ENCODE measurements around the gene NHEJ1.

The NHEJ1 gene

GRCh38 chr2:219032051-219032745 is 128.4 kb downstream of the NHEJ1 start:
- no peaks in the 10 kb centered on the region for H3K36me3 ChIP-seq (ENCODE audit: control insufficient read depth in 2 of 2, insufficient read depth in 2 of 2, low read length in 2 of 2)
- peaks cover 16 to 18% of the 10 kb centered on the region in 2 donors for H3K27me3 ChIP-seq (ENCODE audit: control insufficient read depth in 1 of 2, insufficient read depth in 2 of 2, low read length in 2 of 2)
- no peak overlapping the region for H3K27ac ChIP-seq (ENCODE audit: low read length)
- no peaks in the 10 kb centered on the region for H3K4me1 ChIP-seq (ENCODE audit: control insufficient read depth, insufficient read depth, low read length)
- no peak overlapping the region for H3K4me3 ChIP-seq (ENCODE audit: low read length in 2 of 2)
- H3K9me3 ChIP-seq (ENCODE audit: control insufficient read depth in 2 of 2, low read length in 2 of 2): no peaks in the 10 kb centered on the region
- H3K9ac ChIP-seq (ENCODE audit: low read length in 2 of 2): no peak overlapping the region

- no peak overlapping the region for H3K27ac ChIP-seq (ENCODE audit: low read length)
- peaks cover 14 to 17% of the 10 kb centered on the region in 2 donors for H3K27me3 ChIP-seq (ENCODE audit: control insufficient read depth in 1 of 2, insufficient read depth in 2 of 2, low read length in 2 of 2)
- H3K9ac ChIP-seq (ENCODE audit: low read length in 2 of 2): no peak overlapping the region
- H3K9me3 ChIP-seq (ENCODE audit: control insufficient read depth in 2 of 2, low read length in 2 of 2): no peaks in the 10 kb centered on the region
- no peaks in the 10 kb centered on the region for H3K4me1 ChIP-seq (ENCODE audit: control insufficient read depth, insufficient read depth, low read length)
- no peaks in the 10 kb centered on the region for H3K36me3 ChIP-seq (ENCODE audit: control insufficient read depth in 2 of 2, insufficient read depth in 2 of 2, low read length in 2 of 2)
- no peak overlapping the region for H3K4me3 ChIP-seq (ENCODE audit: low read length in 2 of 2)
Measured at GRCh38 chr2:219031005-219031738, 129.4 kb downstream of the NHEJ1 start.

GRCh38 chr2:219030177-219030940 is 130.3 kb downstream of the NHEJ1 start:
- peaks cover 14 to 15% of the 10 kb centered on the region in 2 donors for H3K27me3 ChIP-seq (ENCODE audit: control insufficient read depth in 1 of 2, insufficient read depth in 2 of 2, low read length in 2 of 2)
- H3K4me1 ChIP-seq (ENCODE audit: control insufficient read depth, insufficient read depth, low read length): no peaks in the 10 kb centered on the region
- no peak overlapping the region for H3K27ac ChIP-seq (ENCODE audit: low read length)
- no peak overlapping the region for H3K9ac ChIP-seq (ENCODE audit: low read length in 2 of 2)
- H3K4me3 ChIP-seq (ENCODE audit: low read length in 2 of 2): no peak overlapping the region
- no peaks in the 10 kb centered on the region for H3K36me3 ChIP-seq (ENCODE audit: control insufficient read depth in 2 of 2, insufficient read depth in 2 of 2, low read length in 2 of 2)
- H3K9me3 ChIP-seq (ENCODE audit: control insufficient read depth in 2 of 2, low read length in 2 of 2): no peaks in the 10 kb centered on the region

- peaks cover 14% of the 10 kb centered on the region in 2 donors for H3K27me3 ChIP-seq (ENCODE audit: control insufficient read depth in 1 of 2, insufficient read depth in 2 of 2, low read length in 2 of 2)
- no peaks in the 10 kb centered on the region for H3K9me3 ChIP-seq (ENCODE audit: control insufficient read depth in 2 of 2, low read length in 2 of 2)
- H3K27ac ChIP-seq (ENCODE audit: low read length): no peak overlapping the region
- no peaks in the 10 kb centered on the region for H3K4me1 ChIP-seq (ENCODE audit: control insufficient read depth, insufficient read depth, low read length)
- H3K36me3 ChIP-seq (ENCODE audit: control insufficient read depth in 2 of 2, insufficient read depth in 2 of 2, low read length in 2 of 2): no peaks in the 10 kb centered on the region
- no peak overlapping the region for H3K4me3 ChIP-seq (ENCODE audit: low read length in 2 of 2)
- no peak overlapping the region for H3K9ac ChIP-seq (ENCODE audit: low read length in 2 of 2)
Measured at GRCh38 chr2:219029829-219030165, 130.8 kb downstream of the NHEJ1 start.

GRCh38 chr2:219028996-219029828 is 131.4 kb downstream of the NHEJ1 start:
- no peaks in the 10 kb centered on the region for H3K36me3 ChIP-seq (ENCODE audit: control insufficient read depth in 2 of 2, insufficient read depth in 2 of 2, low read length in 2 of 2)
- no peaks in the 10 kb centered on the region for H3K4me1 ChIP-seq (ENCODE audit: control insufficient read depth, insufficient read depth, low read length)
- no peak overlapping the region for H3K27ac ChIP-seq (ENCODE audit: low read length)
- H3K9me3 ChIP-seq (ENCODE audit: control insufficient read depth in 2 of 2, low read length in 2 of 2): no peaks in the 10 kb centered on the region
- no peak overlapping the region for H3K4me3 ChIP-seq (ENCODE audit: low read length in 2 of 2)
- peaks cover 14% of the 10 kb centered on the region in 2 donors for H3K27me3 ChIP-seq (ENCODE audit: control insufficient read depth in 1 of 2, insufficient read depth in 2 of 2, low read length in 2 of 2)
- H3K9ac ChIP-seq (ENCODE audit: low read length in 2 of 2): no peak overlapping the region

- H3K9me3 ChIP-seq (ENCODE audit: control insufficient read depth in 2 of 2, low read length in 2 of 2): no peaks in the 10 kb centered on the region
- no peak overlapping the region for H3K9ac ChIP-seq (ENCODE audit: low read length in 2 of 2)
- no peak overlapping the region for H3K27ac ChIP-seq (ENCODE audit: low read length)
- H3K27me3 ChIP-seq (ENCODE audit: control insufficient read depth in 1 of 2, insufficient read depth in 2 of 2, low read length in 2 of 2): peaks cover 14 to 15% of the 10 kb centered on the region in 2 donors
- no peaks in the 10 kb centered on the region for H3K36me3 ChIP-seq (ENCODE audit: control insufficient read depth in 2 of 2, insufficient read depth in 2 of 2, low read length in 2 of 2)
- H3K4me1 ChIP-seq (ENCODE audit: control insufficient read depth, insufficient read depth, low read length): no peaks in the 10 kb centered on the region
- no peak overlapping the region for H3K4me3 ChIP-seq (ENCODE audit: low read length in 2 of 2)
Measured at GRCh38 chr2:219028141-219028540, 132.5 kb downstream of the NHEJ1 start.

- H3K27ac ChIP-seq (ENCODE audit: low read length): no peak overlapping the region
- peaks cover 12 to 21% of the 10 kb centered on the region in 2 donors for H3K27me3 ChIP-seq (ENCODE audit: control insufficient read depth in 1 of 2, insufficient read depth in 2 of 2, low read length in 2 of 2)
- H3K9ac ChIP-seq (ENCODE audit: low read length in 2 of 2): no peak overlapping the region
- no peaks in the 10 kb centered on the region for H3K9me3 ChIP-seq (ENCODE audit: control insufficient read depth in 2 of 2, low read length in 2 of 2)
- H3K4me3 ChIP-seq (ENCODE audit: low read length in 2 of 2): no peak overlapping the region
- no peaks in the 10 kb centered on the region for H3K36me3 ChIP-seq (ENCODE audit: control insufficient read depth in 2 of 2, insufficient read depth in 2 of 2, low read length in 2 of 2)
- no peaks in the 10 kb centered on the region for H3K4me1 ChIP-seq (ENCODE audit: control insufficient read depth, insufficient read depth, low read length)
Measured at GRCh38 chr2:219027511-219028055, 133.0 kb downstream of the NHEJ1 start.

GRCh38 chr2:219026946-219027345 is 133.7 kb downstream of the NHEJ1 start:
- H3K27ac ChIP-seq (ENCODE audit: low read length): no peak overlapping the region

GRCh38 chr2:219025637-219026585 is 134.7 kb downstream of the NHEJ1 start:
- H3K36me3 ChIP-seq (ENCODE audit: control insufficient read depth in 2 of 2, insufficient read depth in 2 of 2, low read length in 2 of 2): no peaks in the 10 kb centered on the region
- H3K9ac ChIP-seq (ENCODE audit: low read length in 2 of 2): no peak overlapping the region
- H3K27ac ChIP-seq (ENCODE audit: low read length): no peak overlapping the region
- H3K9me3 ChIP-seq (ENCODE audit: control insufficient read depth in 2 of 2, low read length in 2 of 2): no peaks in the 10 kb centered on the region
- no peak overlapping the region for H3K4me3 ChIP-seq (ENCODE audit: low read length in 2 of 2)
- H3K27me3 ChIP-seq (ENCODE audit: control insufficient read depth in 1 of 2, insufficient read depth in 2 of 2, low read length in 2 of 2): peaks cover 9 to 16% of the 10 kb centered on the region in 2 donors
- no peaks in the 10 kb centered on the region for H3K4me1 ChIP-seq (ENCODE audit: control insufficient read depth, insufficient read depth, low read length)

More at GRCh38 chr2:219026946-219027345, 133.7 kb downstream of the NHEJ1 start:
- no peaks in the 10 kb centered on the region for H3K36me3 ChIP-seq (ENCODE audit: control insufficient read depth in 2 of 2, insufficient read depth in 2 of 2, low read length in 2 of 2)
- no peak overlapping the region for H3K9ac ChIP-seq (ENCODE audit: low read length in 2 of 2)
- peaks cover 12 to 18% of the 10 kb centered on the region in 2 donors for H3K27me3 ChIP-seq (ENCODE audit: control insufficient read depth in 1 of 2, insufficient read depth in 2 of 2, low read length in 2 of 2)
- H3K9me3 ChIP-seq (ENCODE audit: control insufficient read depth in 2 of 2, low read length in 2 of 2): no peaks in the 10 kb centered on the region
- no peak overlapping the region for H3K4me3 ChIP-seq (ENCODE audit: low read length in 2 of 2)
- no peaks in the 10 kb centered on the region for H3K4me1 ChIP-seq (ENCODE audit: control insufficient read depth, insufficient read depth, low read length)

Data from stomach smooth muscle (tissue), 2 donors.